HG02852 (cell line): ENCODE data around the gene STK32B.

Source experiments
- ATAC-seq: cut with Tn5 transposase; IDR thresholded peaks from one replicate; pipeline ENCODE4 v1.9.1; 2021; ENCODE audit warnings: mild to moderate bottlenecking, moderate library complexity; ENCODE audit not compliant: unreplicated experiment

The STK32B gene

GRCh38 chr4:5030221-5030620 is 21.1 kb upstream of the STK32B start:
- ATAC-seq: no peak

GRCh38 chr4:5030927-5031326 is 20.4 kb upstream of the STK32B start:
- ATAC-seq: no peak

GRCh38 chr4:5032813-5033212 is 18.5 kb upstream of the STK32B start:
- ATAC-seq: no peak

GRCh38 chr4:5033281-5033841 is 17.9 kb upstream of the STK32B start:
- no peak for ATAC-seq

- ATAC-seq: no peak
These were observed 17.1 kb upstream of the STK32B start for GRCh38 chr4:5034206-5034605.

GRCh38 chr4:5036239-5036638 is 15.0 kb upstream of the STK32B start:
- ATAC-seq: peak; percentile 44

- no peak for ATAC-seq
These were observed 13.4 kb upstream of the STK32B start for GRCh38 chr4:5037553-5038551.

GRCh38 chr4:5039800-5040199 is 11.5 kb upstream of the STK32B start:
- ATAC-seq: no peak

GRCh38 chr4:5040856-5041620 is 10.2 kb upstream of the STK32B start:
- ATAC-seq: no peak

GRCh38 chr4:5041699-5042098 is 9.6 kb upstream of the STK32B start:
- no peak for ATAC-seq

- no peak for ATAC-seq
These were observed 7.7 kb upstream of the STK32B start for GRCh38 chr4:5043579-5043978.

GRCh38 chr4:5044341-5044740 is 6.9 kb upstream of the STK32B start:
- no peak for ATAC-seq

- ATAC-seq: no peak
These were observed 6.2 kb upstream of the STK32B start for GRCh38 chr4:5045097-5045496.

- no peak for ATAC-seq
These were observed 2.6 kb upstream of the STK32B start for GRCh38 chr4:5048721-5049120.

GRCh38 chr4:5050520-5051277 is 581 bp upstream of the STK32B start:
- ATAC-seq: no peak

- ATAC-seq: no peak
These were observed 973 bp downstream of the STK32B start for GRCh38 chr4:5052204-5052702.

GRCh38 chr4:5052726-5053425 is 1.6 kb downstream of the STK32B start:
- no peak for ATAC-seq

GRCh38 chr4:5054532-5054931 is 3.3 kb downstream of the STK32B start:
- ATAC-seq: no peak

- ATAC-seq: no peak
These were observed 4.1 kb downstream of the STK32B start for GRCh38 chr4:5055411-5055810.

- no peak for ATAC-seq
These were observed 14.8 kb downstream of the STK32B start for GRCh38 chr4:5066101-5066500.
